ENCODE measurements around the gene PTCRA. TPM values are rescaled to one million over a fixed set of nuclear protein-coding genes. Genes with fewer than 3 reads are reported as not detected.

Gene PTCRA
- total and polyA plus RNA-seq, 4 donors: 0.37 to 5.5 (median 4.0) TPM

DNA sequence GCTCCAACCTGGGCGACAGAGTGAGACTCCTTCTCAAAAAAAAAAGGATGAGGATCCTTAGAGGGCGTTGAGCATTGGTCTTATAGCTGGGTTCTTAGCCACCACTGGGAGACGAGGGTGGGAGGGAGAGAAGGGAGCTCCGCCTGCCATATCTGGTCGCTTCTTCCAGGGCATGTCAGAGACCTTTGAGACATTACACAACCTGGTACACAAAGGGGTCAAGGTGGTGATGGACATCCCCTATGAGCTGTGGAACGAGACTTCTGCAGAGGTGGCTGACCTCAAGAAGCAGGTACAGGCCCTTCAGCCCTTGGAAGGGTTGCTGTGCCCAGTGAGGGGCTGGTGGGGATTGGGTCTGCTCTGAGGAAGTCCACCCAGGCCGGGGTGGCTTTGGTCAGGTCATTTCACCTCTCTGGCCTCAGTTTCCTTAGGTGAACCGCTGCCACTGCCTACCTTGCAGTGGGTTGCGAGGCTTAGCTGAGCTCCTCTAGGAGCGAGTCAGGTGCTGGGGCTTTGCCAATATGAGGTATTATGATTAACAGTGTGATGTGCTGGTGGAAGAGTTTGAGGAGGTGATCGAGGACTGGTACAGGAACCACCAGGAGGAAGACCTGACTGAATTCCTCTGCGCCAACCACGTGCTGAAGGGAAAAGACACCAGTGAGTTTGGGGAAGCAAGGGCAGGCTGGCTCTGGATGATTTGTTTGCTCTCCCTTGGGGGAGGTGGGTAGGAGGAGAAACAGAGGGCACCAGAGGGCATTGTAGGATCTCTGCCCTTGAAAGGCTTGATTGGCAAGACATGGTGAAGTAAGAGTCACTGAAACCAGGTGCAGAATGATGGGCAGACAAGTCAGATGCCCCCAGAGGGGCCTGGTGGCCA, 21.9 kb downstream of the PTCRA start:
- peaks cover 0 to 5% (median 0%) of the 10 kb centered on the region in 5 donors for H3K4me1 ChIP-seq (ENCODE audit: control insufficient read depth in 5 of 5, insufficient read depth in 5 of 5, low read length in 5 of 5)
- no peaks in the 10 kb centered on the region for H3K27me3 ChIP-seq (ENCODE audit: control insufficient read depth in 3 of 3, insufficient read depth in 3 of 3, low read length in 2 of 3)
- H3K27ac ChIP-seq (ENCODE audit: low read depth in 1 of 2, low read length in 1 of 2): no peak overlapping the region
- WGBS, 2 donors: 93 to 94% methylated on average over 13 of the region's 13 CpGs
- ATAC-seq (ENCODE audit: insufficient read depth, low FRiP score): no peak
- no peaks in the 10 kb centered on the region for H3K9me3 ChIP-seq (ENCODE audit: control insufficient read depth in 4 of 4, insufficient read depth in 3 of 4, low read length in 3 of 4)
- TF ChIP-seq, protein P1, sequence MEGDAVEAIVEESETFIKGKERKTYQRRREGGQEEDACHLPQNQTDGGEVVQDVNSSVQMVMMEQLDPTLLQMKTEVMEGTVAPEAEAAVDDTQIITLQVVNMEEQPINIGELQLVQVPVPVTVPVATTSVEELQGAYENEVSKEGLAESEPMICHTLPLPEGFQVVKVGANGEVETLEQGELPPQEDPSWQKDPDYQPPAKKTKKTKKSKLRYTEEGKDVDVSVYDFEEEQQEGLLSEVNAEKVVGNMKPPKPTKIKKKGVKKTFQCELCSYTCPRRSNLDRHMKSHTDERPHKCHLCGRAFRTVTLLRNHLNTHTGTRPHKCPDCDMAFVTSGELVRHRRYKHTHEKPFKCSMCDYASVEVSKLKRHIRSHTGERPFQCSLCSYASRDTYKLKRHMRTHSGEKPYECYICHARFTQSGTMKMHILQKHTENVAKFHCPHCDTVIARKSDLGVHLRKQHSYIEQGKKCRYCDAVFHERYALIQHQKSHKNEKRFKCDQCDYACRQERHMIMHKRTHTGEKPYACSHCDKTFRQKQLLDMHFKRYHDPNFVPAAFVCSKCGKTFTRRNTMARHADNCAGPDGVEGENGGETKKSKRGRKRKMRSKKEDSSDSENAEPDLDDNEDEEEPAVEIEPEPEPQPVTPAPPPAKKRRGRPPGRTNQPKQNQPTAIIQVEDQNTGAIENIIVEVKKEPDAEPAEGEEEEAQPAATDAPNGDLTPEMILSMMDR (IDR thresholded peaks at IDR 0.05; ENCODE audit: control extremely low read depth, extremely low read depth): no peak
- no peak overlapping the region for H3K9ac ChIP-seq (ENCODE audit: insufficient read depth in 1 of 2, low read length in 2 of 2)
- no peak for DNase-seq
- peaks cover 7 to 52% (median 20%) of the 10 kb centered on the region in 4 donors for H3K36me3 ChIP-seq (ENCODE audit: control insufficient read depth in 4 of 4, insufficient read depth in 4 of 4, low read length in 4 of 4)
- no peak overlapping the region for H3K4me3 ChIP-seq

DNA sequence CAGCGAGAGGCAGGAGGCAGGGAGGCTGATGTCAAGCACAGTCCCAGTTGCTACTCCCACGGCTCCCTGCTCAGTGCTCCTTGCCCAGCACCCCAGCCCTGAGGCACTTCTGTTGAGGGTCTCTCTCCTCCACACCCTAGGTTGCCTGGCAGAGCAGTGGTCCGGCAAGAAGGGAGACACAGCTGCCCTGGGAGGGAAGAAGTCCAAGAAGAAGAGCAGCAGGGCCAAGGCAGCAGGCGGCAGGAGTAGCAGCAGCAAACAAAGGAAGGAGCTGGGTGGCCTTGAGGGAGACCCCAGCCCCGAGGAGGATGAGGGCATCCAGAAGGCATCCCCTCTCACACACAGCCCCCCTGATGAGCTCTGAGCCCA, 22.6 kb downstream of the PTCRA start:
- peaks cover 7 to 50% (median 21%) of the 10 kb centered on the region in 4 donors for H3K36me3 ChIP-seq (ENCODE audit: control insufficient read depth in 4 of 4, insufficient read depth in 4 of 4, low read length in 4 of 4)
- DNase-seq (no peak), ATAC-seq (ENCODE audit: insufficient read depth, low FRiP score) (no peak)
- peaks cover 0 to 2% (median 0%) of the 10 kb centered on the region in 5 donors for H3K4me1 ChIP-seq (ENCODE audit: control insufficient read depth in 5 of 5, insufficient read depth in 5 of 5, low read length in 5 of 5)
- H3K9me3 ChIP-seq (ENCODE audit: control insufficient read depth in 4 of 4, insufficient read depth in 3 of 4, low read length in 3 of 4): no peaks in the 10 kb centered on the region
- WGBS, 2 donors: 84 to 89% methylated on average over 5 of the region's 5 CpGs
- no peak overlapping the region for H3K27ac ChIP-seq (ENCODE audit: low read depth in 1 of 2, low read length in 1 of 2)
- TF ChIP-seq, protein P1 (IDR thresholded peaks at IDR 0.05; ENCODE audit: control extremely low read depth, extremely low read depth): no peak
- no peak overlapping the region for H3K4me3 ChIP-seq
- H3K27me3 ChIP-seq (ENCODE audit: control insufficient read depth in 3 of 3, insufficient read depth in 3 of 3, low read length in 2 of 3): no peaks in the 10 kb centered on the region
- H3K9ac ChIP-seq (ENCODE audit: insufficient read depth in 1 of 2, low read length in 2 of 2): no peak overlapping the region

DNA sequence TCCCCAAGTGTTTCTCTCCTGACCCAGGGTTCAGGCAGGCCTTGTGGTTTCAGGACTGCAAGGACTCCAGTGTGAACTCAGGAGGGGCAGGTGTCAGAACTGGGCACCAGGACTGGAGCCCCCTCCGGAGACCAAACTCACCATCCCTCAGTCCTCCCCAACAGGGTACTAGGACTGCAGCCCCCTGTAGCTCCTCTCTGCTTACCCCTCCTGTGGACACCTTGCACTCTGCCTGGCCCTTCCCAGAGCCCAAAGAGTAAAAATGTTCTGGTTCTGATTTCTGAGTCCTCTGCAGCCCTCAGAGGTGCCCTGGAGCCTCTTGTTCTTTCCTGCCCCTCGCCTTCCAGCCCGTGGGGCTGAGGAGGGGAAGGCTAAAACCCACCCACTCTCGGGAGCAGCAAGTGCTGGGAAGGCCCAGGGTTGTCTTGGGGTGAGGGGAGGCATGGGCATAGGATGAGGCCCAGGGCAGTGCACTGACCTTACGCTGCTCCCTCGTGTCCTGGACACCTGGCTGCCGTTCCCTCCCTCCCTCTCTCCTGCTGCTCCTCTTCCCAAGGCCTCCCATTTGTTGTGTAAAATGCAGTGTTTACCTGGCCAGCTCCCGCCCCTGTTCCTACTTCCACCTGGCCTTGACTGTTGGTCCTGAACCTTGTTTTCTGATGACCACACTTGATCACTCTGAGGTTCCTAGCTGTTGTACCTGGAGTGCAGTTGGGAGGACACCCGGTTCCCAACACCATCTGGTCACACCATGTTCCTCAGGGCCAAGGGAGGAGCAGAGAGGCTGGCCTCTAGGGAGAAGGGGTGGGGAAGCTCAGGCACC, 23.3 kb downstream of the PTCRA start:
- ATAC-seq (ENCODE audit: insufficient read depth, low FRiP score) (no peak), DNase-seq (no peak)
- Histone ChIP-seq H3K27ac (ENCODE audit: low read depth in 1 of 2, low read length in 1 of 2) (no peak overlapping the region), H3K27me3 (ENCODE audit: control insufficient read depth in 3 of 3, insufficient read depth in 3 of 3, low read length in 2 of 3) (no peaks in the 10 kb centered on the region), H3K36me3 (ENCODE audit: control insufficient read depth in 4 of 4, insufficient read depth in 4 of 4, low read length in 4 of 4) (peaks cover 7 to 52% (median 23%) of the 10 kb centered on the region in 4 donors), H3K9ac (ENCODE audit: insufficient read depth in 1 of 2, low read length in 2 of 2) (no peak overlapping the region), H3K9me3 (ENCODE audit: control insufficient read depth in 4 of 4, insufficient read depth in 3 of 4, low read length in 3 of 4) (no peaks in the 10 kb centered on the region), H3K4me3 (no peak overlapping the region), H3K4me1 (ENCODE audit: control insufficient read depth in 5 of 5, insufficient read depth in 5 of 5, low read length in 5 of 5) (peaks cover 0 to 1% (median 0%) of the 10 kb centered on the region in 5 donors)
- WGBS, 2 donors: 86 to 92% methylated on average over 9 of the region's 9 CpGs
- TF ChIP-seq, protein P1 (IDR thresholded peaks at IDR 0.05; ENCODE audit: control extremely low read depth, extremely low read depth): no peak
